Measurements from ENCODE around the gene HS1BP3.

The HS1BP3 gene

DNA sequence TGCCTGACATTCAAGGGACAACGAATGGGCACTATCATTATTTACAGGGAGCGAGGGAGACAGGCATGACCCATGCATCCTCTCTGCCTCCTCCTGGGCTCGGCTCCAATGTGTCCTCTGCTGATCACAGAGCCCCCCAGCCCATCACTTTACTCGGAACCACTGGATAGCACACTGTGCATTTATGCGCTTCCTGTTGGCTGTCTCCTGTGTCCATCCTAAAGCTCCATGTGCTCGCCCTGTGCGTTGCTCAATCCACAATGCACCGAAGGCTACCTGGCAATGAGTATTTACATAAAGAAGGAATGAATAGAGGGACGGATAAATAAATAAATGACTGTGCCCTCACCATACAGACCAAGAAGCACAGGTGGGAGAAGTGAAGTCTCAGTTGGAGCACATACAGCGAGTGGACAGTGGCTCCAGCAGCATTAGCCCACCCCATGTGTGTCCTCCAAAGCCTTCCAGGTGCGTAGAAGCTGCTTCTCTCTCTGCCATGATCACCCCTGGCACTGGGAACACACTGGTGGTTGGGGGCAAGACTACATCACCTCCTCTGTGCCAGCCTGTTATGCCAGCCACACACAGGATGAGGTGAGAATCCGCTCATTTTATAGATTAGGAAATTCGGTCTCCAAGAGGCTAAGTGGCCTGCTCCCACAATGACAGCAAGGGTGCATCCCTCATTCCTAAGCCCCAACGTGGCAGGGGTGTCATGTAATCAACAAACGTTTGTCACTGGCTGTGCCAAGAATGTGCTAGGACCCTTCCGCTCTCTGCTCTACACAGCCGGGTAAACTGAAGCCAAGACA is 13.7 kb upstream of the HS1BP3 start:
- DNase-seq (ENCODE audit: low read depth in 2 of 2), result no peak

DNA sequence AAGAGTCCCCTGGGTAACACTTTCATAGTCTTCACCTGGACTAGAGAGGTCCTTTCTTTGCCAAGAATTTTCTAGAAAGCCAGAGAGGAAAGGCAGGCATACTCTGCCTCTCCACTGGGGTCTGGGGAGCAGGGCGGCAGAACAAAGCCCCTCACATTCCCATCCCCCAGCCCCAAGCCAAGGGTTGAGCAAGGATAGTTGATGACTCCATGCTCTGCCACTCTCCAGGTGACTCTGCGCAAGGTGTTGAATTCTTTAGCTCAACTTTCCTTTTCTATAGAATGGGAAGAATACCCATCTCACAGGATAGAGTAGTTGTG is 13.1 kb upstream of the HS1BP3 start:
- no peak for DNase-seq (ENCODE audit: low read depth in 2 of 2)

DNA sequence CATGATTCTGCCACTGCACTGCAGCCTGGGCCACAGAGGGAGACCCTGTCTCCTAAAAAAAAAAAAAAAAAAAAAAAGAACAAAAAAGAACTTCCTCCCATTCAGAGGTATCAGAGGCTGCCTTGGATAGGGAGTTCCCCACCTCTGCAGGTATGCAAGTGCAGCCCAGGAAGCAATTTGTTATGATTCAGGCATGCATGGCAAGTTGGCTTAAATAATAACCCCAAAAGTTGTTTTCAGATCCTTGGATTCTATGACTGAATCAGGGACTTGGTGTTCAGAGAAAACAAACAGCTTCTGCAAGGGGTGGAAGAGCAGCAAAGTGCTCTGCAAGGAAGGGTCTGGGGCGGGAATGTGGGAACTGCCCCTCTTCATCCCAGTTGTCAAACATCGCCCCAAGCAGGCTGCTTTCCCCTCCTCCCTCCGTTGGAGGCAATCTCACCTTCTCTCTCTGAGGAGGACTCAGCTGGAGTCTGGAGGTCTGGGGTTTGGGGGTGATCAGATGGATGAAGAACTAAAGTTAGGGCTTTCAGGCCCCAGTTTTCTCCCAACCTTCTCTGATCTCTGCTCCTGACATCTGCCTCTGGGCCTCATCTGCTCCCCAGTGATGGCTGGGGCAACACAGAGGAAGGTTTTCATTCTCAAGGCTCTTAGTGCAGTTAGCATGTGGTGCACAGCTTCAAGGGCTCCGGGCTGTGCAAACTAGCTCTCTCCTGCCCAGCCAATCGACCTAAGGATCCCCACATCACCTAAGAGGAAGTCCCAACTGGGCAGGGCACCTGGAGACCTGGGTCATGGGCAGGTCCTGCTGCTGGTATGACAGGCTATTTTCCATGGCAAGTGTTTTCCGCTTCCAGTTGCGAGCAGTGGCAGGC is 12.5 kb upstream of the HS1BP3 start:
- DNase-seq (ENCODE audit: low read depth in 2 of 2), result no peak

GRCh38 chr2:20662308-20662937 is 11.5 kb upstream of the HS1BP3 start:
- DNase-seq (ENCODE audit: low read depth in 2 of 2), result no peak

DNA sequence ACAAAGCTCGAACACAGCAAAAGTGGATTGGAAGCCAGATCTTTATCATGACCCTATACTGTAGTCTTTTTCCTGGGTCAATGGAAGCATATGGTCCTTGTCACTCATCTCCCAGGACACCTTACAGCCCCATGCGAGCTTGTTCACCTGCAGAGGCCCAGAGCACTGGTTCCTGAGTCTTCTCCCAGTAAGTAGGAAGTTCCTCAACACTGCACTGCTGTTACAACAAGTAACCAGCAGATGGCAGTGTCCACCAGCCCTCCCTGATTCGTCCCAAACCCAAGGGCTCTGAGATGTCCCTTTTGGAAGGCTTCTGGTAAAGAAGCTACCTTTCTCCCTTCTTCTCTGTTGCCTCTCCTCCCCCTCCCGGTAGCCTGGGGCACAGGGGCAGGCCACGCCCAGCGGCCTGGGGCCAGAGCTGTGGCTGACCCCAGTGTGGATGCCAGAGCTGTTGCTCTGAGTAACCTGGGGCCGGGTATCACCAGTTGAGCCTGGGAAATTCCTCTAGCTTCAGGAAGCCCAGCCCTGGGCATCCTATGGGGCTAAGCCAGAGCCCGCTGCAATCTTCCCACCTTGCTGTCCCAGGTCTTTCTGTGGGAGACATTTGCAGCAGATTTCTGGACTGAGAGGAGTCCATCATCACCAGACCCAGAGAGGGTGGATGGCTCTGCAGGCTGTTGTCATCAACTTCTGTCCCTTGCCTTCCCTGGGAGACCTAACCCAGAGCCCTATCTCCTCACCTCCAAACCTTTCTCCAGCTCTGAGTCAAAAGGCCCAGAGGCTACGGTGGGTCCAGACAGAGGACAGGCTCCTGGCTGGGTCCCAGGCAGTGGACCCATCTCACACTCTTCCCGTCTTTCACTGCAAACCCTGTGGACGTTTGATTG is 10.8 kb upstream of the HS1BP3 start:
- peak; percentile 34 to 45 for DNase-seq (ENCODE audit: low read depth in 2 of 2)

GRCh38 chr2:20660506-20661420 is 9.9 kb upstream of the HS1BP3 start:
- no peak for DNase-seq (ENCODE audit: low read depth in 2 of 2)

GRCh38 chr2:20657522-20658235 is 6.8 kb upstream of the HS1BP3 start:
- DNase-seq (ENCODE audit: low read depth in 2 of 2), result no peak

- no peak for DNase-seq (ENCODE audit: low read depth in 2 of 2)
Observed at GRCh38 chr2:20656561-20656960, 5.7 kb upstream of the HS1BP3 start.

DNA sequence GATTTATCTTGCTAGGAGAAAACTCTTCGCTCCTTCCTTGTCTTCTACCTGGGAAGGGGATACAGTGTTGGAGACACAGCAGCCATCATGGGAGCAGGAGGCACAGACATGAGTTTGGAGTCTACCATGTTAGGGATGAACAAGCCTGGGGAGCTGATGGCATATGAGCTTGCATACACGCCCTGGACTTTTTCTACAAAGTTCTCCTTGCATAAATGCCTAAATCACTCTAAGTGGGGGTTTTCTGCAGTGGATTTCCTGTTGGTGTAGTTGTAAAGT is 3.6 kb upstream of the HS1BP3 start:
- DNase-seq (ENCODE audit: low read depth in 2 of 2), result no peak

DNA sequence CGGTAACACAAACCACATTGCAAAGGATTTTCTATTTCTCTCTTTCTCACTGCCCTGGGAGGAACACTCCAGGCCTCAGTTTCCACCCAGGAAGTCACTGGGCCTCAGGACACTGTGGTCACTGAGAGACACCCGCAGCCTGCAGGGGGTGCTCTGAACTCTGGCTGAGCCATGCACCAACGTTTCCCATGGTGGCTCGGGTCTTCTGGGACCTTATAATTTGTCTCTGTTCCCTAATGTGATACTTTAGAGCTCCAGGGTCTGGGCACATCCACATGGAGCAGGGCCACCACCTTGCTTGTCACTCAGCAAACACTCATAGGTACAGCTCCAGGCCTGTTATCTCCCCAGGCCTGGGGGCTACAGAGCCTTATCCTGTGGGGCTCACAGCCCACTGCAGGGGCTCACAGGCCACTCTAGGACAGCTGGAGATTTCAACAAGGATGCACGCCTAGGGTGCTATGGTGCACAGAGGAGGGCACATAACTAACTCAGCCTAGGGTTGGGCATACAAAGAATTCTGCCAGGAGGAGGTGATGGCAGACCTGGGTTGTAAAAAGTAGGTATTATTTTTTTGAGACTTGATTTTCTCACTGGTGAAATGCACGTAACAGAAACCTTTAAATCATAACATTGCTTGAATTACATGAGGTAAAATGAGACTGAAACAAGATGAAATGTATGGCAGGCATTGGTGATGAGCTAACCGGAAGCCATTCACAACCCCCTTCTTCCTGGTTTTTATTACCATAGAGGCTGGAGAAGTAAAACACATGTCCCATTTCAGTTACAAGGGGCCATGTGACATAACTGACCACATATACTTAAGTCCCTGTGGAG is 3.0 kb upstream of the HS1BP3 start:
- DNase-seq (ENCODE audit: low read depth in 2 of 2), result no peak

DNA sequence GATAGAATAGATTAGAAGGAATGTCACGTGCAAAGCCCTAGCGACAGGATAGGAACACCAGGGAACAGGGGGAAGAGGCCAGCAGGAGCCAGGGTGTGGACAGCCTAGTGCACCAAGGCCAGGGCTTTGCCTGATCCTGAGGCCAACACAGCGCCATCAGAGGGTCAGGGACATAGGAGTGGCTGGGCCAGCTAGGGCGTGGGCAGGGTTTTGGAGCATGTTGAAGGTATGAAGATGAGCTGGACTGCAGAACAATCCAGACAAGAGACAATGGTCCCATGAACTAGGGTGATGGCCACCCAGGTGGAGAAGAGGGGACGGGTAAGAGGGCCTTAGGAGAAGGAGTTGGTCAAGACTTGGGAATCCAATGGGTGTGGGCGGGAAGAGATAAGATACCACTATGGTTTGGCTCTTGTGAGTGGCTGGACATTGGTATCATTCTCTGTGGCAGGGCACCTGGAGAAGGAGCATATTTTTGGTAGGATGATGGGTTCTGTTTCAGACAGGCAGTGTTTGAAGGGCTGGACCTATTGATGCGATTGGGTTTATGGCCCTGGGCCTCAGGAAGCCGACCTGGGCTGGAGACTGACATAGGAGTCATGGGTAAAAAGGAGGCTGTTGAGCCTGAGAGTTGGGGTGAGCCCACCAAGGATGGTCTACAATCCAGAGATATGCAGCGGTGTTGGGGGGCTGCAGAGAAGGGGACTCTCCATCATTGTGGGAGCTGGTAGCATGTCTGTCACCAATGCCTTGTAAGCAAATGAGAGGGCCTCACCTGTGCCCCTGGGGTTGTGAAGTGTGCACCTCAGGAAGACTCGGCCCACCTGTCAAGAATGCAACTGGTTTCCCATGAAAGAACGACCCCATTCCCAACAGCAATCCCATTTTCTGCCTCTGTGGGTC is 2.0 kb upstream of the HS1BP3 start:
- no peak for DNase-seq (ENCODE audit: low read depth in 2 of 2)

DNA sequence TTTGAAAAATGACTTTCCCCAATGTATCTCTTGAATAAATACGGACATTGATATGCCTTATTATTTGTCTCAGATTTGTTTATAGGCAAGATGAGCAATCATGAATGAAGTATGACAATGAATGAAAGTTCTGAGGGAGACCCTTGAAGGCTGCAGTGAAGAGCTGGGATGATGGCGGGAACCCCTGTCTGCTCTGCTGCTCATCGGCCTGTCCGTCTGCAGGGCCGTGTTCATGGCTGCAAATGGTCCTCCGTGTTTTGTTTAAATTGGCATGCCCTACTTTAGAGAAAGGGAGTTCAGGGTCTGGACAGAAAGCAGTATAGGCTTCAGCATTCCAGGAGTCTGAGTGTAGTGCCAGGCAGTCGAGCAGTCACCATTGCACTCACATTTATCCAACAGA is 1.2 kb upstream of the HS1BP3 start:
- DNase-seq (ENCODE audit: low read depth in 2 of 2), result no peak

- no peak for DNase-seq (ENCODE audit: low read depth in 2 of 2)
Observed at GRCh38 chr2:20651731-20652099, 817 bp upstream of the HS1BP3 start.

DNA sequence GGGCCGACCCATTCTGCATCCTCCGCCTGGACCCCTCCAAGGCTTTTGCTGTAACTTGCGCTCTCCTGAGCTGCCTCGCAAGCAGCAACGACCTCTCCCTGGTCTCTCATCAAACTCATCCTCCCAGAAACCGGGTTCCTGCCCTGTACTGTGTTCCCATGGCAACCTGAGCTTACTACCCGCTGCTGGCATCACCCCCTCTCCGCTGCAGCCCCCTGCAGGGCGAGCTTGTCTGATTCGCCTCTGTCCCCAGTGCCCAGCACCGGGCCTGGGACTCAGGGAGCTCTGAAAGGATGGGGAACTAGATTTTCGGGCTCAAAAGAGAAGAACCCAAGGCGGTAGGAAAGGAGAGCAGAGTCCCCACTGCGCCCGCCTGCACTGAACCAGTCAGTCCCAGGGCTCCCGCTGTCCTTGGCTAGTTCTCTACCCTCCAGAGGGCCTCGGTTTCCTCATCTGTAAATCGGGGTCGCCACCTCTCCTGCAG is 463 bp downstream of the HS1BP3 start:
- no peak for DNase-seq (ENCODE audit: low read depth in 2 of 2)

DNA sequence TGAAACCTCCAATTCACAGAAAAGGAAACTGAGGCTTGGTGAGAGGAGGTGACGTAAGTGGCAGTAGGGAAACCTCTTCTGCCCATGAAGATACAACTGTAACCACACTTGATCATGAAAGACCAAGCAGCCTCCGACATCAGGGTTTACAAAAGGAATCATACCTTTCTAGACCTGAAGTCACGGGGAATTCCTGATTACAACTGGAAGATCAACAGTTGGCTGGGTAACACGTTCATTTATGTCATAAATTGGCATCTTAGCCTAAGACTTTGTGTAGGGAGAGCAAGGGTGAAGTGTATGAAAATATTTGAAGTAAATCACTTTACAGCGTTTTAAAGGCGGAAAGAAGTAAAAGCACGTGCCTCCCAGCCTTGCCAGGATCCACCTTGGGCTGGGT is 922 bp downstream of the HS1BP3 start:
- no peak for DNase-seq (ENCODE audit: low read depth in 2 of 2)

DNA sequence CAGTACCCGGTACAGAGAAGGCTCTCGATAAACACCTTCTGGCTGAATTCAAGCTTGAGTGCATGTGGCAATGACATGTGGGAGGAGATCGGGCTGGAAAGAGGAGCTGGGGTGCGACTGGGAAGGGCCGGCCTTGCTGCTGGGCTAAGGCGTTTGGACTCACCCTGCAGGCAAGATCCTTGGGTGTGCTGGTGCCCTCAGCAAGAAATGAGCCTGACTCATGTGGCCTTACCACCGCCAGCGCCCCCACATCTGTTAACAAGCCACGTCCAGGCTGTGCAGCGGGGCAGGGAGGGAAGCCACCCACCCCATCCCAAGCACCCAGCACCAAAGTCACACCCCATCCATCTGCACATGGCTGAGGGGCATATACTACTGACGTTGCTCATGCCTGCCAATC is 1.3 kb downstream of the HS1BP3 start:
- no peak for DNase-seq (ENCODE audit: low read depth in 2 of 2)

DNA sequence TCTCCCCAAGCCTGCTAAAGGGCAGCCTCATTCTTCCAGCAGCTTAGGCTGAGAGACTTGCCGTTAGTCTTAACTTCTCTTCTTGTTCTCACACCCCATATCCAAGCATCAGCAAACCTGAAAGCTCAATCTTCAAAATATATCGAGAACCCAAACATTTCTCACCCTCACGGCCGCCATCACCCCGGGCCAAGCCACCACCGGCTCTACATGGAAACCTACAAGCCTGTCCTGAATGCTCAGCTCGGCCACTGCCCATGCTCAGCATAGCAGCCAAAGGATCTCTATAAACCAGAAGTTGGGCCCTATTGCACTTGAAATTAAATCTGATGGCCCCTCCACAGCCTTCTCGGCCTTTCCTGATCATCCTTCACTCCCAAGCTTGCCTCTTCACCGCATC is 2.1 kb downstream of the HS1BP3 start:
- DNase-seq (ENCODE audit: low read depth in 2 of 2), result no peak

DNA sequence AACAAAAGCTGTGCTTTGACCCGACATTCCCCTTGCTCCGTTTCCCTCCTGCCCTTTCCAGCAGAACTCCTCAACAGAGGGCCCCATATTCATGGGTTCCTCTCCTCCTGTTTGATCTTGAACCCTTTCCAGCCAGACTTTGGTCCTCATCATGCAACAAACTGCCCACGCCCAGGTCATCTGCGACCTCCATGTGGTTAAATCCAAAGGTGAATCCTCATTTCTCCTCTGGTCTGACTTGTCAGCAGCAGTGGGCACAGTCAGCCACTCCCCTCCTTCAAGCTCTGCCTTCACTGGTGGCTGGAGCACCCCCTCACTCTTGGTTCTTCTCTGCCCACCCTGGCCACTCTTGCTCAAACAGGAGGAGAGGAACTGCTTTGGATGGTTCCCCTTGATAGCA is 2.7 kb downstream of the HS1BP3 start:
- no peak for DNase-seq (ENCODE audit: low read depth in 2 of 2)
